Uterus (tissue), 4 donors: ENCODE results near the gene JUP. TPM values are rescaled to one million over a fixed set of nuclear protein-coding genes. Genes with fewer than 3 reads are reported as not detected.

Experiments used
- DNase-seq, 2 donors: peaks; one replicate each; pipeline ENCODE4 v3.0.0-alpha.2; 2019 to 2020
- H3K27ac ChIP-seq, 2 donors: fragments of 200-600 bp; sonication (generic); 1 replicate in 1 of 2; 2 replicates in 1 of 2; pipeline ENCODE4 v1.5.1; 2016 to 2018
- H3K27me3 ChIP-seq, 2 donors: fragments of 200-600 bp; sonication (generic); one replicate each; pipeline ENCODE4 v1.5.1; 2018 to 2019; ENCODE audit warnings: control low read depth in 1 of 2
- H3K36me3 ChIP-seq, 2 donors: fragments of 200-600 bp; sonication (generic); one replicate each; pipeline ENCODE4 v1.5.1; 2019; ENCODE audit warnings: control low read depth in 1 of 2
- H3K4me1 ChIP-seq, 2 donors: fragments of 200-600 bp; sonication (generic); one replicate each; pipeline ENCODE4 v1.5.1; 2018 to 2019; ENCODE audit warnings: control low read depth in 1 of 2
- H3K4me3 ChIP-seq, 2 donors: fragments of 200-600 bp; sonication (generic); 1 replicate in 1 of 2; 2 replicates in 1 of 2; pipeline ENCODE4 v1.5.1; 2018 to 2019; ENCODE audit warnings: mild to moderate bottlenecking in 1 of 2
- H3K9me3 ChIP-seq, 2 donors: fragments of 200-600 bp; sonication (generic); one replicate each; pipeline ENCODE4 v1.5.1; 2019; ENCODE audit warnings: control low read depth in 1 of 2
- POLR2A ChIP-seq, 2 donors: fragments of 450-650 bp; IDR thresholded peaks; one replicate each; pipeline ENCODE4 v1.6.1; 2016; ENCODE audit warnings: antibody characterized with exemption in 2 of 2, mild to moderate bottlenecking in 1 of 2, moderate library complexity in 1 of 2
- intact Hi-C: fragments of 100-400 bp; cut with DNase I; formaldehyde crosslinking; loops from one replicate; pipeline ENCODE4 v1.15.1; 2023; ENCODE audit warnings: low total_unique reads
- total RNA-seq, 4 donors: library from RNA; depleted of rRNA in 3 of 4; stranded (reverse); fragments of >200 nt in 3 of 4; gene quantifications; one replicate each; pipeline versions ENCODE4 v1.1.0 to v1.2.4, GENCODE V29; 2014 to 2023
- TF ChIP-seq, protein P1 (sequence below), 4 experiments: fragments of 200-600 bp in 2 of 4; fragments of 450-650 bp in 2 of 4; sonication (generic) in 2 of 4; IDR thresholded peaks; one replicate each; pipeline ENCODE4 v1.5.1; 2016 to 2019; ENCODE audit warnings: antibody characterized with exemption in 4 of 4, mild to moderate bottlenecking in 2 of 4, moderate library complexity in 1 of 4
- donor health status: DM: yes; HTN: yes; CAD: no.

JUP gene
- total RNA-seq, 4 donors from 2014 or later = 49.1 to 110 (median 70.0) TPM

DNA sequence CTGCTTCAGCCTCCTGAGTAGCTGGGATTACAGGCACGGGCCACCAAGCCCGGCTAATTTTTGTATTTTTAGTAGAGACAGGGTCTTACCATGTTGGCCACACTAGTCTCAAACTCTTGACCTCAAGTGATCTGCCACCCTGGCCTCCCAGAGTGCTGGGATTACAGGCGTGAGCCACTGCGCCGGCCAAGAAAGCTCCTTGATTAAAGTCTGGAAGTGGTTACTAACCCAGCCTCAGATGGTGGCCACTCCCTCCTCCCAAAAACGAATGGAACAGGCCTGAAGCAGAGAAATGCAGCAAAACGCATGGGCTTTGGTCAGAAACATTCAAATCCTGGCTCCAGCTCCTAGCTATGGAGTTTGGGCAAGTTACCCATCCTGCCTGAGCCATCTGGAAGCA, 37.6 kb upstream of the JUP start:
- no peaks in the 10 kb centered on the region for H3K9me3 ChIP-seq
- no peaks in the 10 kb centered on the region for H3K4me1 ChIP-seq
- no peaks in the 10 kb centered on the region for H3K36me3 ChIP-seq
- no peak overlapping the region for H3K4me3 ChIP-seq
- intact Hi-C loops = no loop called here
- H3K27ac ChIP-seq = no peak overlapping the region
- no peaks in the 10 kb centered on the region for H3K27me3 ChIP-seq
- TF ChIP-seq, protein P1, sequence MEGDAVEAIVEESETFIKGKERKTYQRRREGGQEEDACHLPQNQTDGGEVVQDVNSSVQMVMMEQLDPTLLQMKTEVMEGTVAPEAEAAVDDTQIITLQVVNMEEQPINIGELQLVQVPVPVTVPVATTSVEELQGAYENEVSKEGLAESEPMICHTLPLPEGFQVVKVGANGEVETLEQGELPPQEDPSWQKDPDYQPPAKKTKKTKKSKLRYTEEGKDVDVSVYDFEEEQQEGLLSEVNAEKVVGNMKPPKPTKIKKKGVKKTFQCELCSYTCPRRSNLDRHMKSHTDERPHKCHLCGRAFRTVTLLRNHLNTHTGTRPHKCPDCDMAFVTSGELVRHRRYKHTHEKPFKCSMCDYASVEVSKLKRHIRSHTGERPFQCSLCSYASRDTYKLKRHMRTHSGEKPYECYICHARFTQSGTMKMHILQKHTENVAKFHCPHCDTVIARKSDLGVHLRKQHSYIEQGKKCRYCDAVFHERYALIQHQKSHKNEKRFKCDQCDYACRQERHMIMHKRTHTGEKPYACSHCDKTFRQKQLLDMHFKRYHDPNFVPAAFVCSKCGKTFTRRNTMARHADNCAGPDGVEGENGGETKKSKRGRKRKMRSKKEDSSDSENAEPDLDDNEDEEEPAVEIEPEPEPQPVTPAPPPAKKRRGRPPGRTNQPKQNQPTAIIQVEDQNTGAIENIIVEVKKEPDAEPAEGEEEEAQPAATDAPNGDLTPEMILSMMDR (IDR thresholded peaks at IDR 0.05) = no peak
- TF ChIP-seq POLR2A (IDR thresholded peaks at IDR 0.05) = no peak
- DNase-seq = no peak

DNA sequence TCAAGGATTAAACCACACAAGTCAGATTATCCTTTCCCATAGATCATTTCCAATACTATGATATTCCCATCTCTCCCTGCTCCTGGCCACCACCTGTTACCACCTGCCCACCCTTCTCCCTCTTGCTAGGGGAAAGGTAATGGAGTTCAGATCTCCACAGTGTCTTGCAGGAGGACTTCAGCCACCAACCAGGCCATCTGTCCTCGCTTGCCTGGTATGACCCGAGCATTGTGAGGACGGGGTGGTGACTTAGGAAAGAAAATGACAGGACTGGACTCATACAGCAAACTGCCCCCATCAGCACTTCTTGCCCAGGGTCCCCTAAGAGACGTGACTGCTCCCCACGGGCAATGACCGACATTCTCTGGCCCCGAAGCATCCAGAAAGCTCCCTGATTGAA, 37.1 kb upstream of the JUP start:
- TF ChIP-seq, protein P1 (IDR thresholded peaks at IDR 0.05) = no peak
- TF ChIP-seq POLR2A (IDR thresholded peaks at IDR 0.05) = no peak
- Histone ChIP-seq H3K27ac (no peak overlapping the region), H3K27me3 (no peaks in the 10 kb centered on the region), H3K4me1 (no peaks in the 10 kb centered on the region), H3K9me3 (no peaks in the 10 kb centered on the region), H3K36me3 (no peaks in the 10 kb centered on the region), H3K4me3 (no peak overlapping the region)
- intact Hi-C loops = no loop called here
- DNase-seq = no peak

DNA sequence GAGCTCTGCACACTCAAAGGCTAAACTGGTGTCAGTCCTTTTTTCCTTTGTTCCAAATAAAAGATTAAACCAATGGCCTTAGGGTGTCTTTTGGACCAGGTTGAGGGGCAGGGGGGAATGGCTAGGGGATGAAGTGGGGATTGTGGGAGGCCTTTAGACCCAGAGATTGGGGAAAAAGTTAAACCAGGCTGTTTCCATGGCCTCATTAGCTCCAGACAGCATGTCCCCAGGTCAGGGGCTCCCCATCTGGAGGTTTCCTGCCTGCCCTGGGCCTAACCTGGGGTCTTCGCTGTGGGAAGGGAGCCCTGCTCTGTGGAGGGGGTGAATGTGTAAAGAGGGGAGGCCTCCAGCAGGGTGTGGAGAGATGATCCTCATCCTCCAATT, 36.6 kb upstream of the JUP start:
- no peaks in the 10 kb centered on the region for H3K4me1 ChIP-seq
- no peak for TF ChIP-seq POLR2A (IDR thresholded peaks at IDR 0.05)
- TF ChIP-seq, protein P1 (IDR thresholded peaks at IDR 0.05) = no peak
- H3K9me3 ChIP-seq = no peaks in the 10 kb centered on the region
- H3K27ac ChIP-seq = no peak overlapping the region
- intact Hi-C loops = no loop called here
- no peak overlapping the region for H3K4me3 ChIP-seq
- DNase-seq = no peak
- no peaks in the 10 kb centered on the region for H3K27me3 ChIP-seq
- H3K36me3 ChIP-seq = no peaks in the 10 kb centered on the region

DNA sequence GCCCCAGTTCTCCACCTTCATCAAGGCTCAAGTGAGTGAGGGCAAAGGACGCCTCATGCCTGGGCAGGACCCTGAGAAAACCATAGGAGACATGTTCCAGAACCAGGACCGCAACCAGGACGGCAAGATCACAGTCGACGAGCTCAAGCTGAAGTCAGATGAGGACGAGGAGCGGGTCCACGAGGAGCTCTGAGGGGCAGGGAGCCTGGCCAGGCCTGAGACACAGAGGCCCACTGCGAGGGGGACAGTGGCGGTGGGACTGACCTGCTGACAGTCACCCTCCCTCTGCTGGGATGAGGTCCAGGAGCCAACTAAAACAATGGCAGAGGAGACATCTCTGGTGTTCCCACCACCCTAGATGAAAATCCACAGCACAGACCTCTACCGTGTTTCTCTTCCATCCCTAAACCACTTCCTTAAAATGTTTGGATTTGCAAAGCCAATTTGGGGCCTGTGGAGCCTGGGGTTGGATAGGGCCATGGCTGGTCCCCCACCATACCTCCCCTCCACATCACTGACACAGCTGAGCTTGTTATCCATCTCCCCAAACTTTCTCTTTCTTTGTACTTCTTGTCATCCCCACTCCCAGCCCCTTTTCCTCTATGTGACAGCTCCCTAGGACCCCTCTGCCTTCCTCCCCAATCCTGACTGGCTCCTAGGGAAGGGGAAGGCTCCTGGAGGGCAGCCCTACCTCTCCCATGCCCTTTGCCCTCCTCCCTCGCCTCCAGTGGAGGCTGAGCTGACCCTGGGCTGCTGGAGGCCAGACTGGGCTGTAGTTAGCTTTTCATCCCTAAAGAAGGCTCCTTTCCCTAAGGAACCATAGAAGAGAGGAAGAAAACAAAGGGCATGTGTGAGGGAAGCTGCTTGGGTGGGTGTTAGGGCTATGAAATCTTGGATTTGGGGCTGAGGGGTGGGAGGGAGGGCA, 36.0 kb upstream of the JUP start:
- TF ChIP-seq, protein P1 (IDR thresholded peaks at IDR 0.05) = no peak
- TF ChIP-seq POLR2A (IDR thresholded peaks at IDR 0.05) = no peak
- intact Hi-C loops = no loop called here
- Histone ChIP-seq H3K27me3 (no peaks in the 10 kb centered on the region), H3K4me1 (no peaks in the 10 kb centered on the region), H3K9me3 (no peaks in the 10 kb centered on the region), H3K36me3 (no peaks in the 10 kb centered on the region), H3K4me3 (no peak overlapping the region), H3K27ac (no peak overlapping the region)
- no peak for DNase-seq

DNA sequence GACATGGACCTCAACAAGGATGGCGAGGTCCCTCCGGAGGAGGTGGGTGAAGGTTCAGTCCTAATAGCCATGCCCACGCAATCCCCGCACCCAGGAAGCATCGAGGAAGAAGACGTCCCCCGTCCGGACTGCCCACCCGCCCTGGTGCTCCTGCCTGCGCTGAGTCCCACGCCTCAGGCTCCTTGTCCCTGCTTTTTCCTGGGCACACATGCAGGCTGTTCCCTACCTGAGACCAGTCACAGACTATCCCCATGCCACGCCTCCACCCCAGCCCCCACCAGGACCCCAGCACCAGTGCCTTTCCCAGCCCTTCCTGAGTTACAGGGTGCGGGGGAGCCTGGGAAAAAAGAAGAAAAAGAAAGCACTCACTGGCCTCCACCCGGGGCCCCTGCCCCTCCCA, 35.3 kb upstream of the JUP start:
- H3K27me3 ChIP-seq = no peaks in the 10 kb centered on the region
- H3K4me1 ChIP-seq = no peaks in the 10 kb centered on the region
- no peaks in the 10 kb centered on the region for H3K9me3 ChIP-seq
- H3K4me3 ChIP-seq = no peak overlapping the region
- no peak overlapping the region for H3K27ac ChIP-seq
- intact Hi-C loops = no loop called here
- H3K36me3 ChIP-seq = no peaks in the 10 kb centered on the region
- no peak for TF ChIP-seq POLR2A (IDR thresholded peaks at IDR 0.05)
- TF ChIP-seq, protein P1 (IDR thresholded peaks at IDR 0.05) = no peak
- DNase-seq = no peak
